Large intestine (tissue), 3 donors: Measurements from ENCODE around the gene MEGF6. TPM values are rescaled to one million over a fixed set of nuclear protein-coding genes. Genes with fewer than 3 reads are reported as not detected.

Experiments
- DNase-seq, 2 donors: peaks; one replicate each; pipeline versions ENCODE4 v3.0.0 to v3.0.0-alpha.2; 2013
- H3K27ac ChIP-seq: one replicate; pipeline ENCODE4 v1.5.1; 2013; ENCODE audit warnings: low read length
- H3K27me3 ChIP-seq: 2 replicates; pipeline ENCODE4 v1.6.1; 2013; ENCODE audit warnings: low read length; ENCODE audit not compliant: control insufficient read depth, insufficient read depth
- H3K36me3 ChIP-seq: 2 replicates; pipeline ENCODE4 v1.6.1; 2013; ENCODE audit warnings: low read length; ENCODE audit not compliant: control insufficient read depth, insufficient read depth
- H3K4me1 ChIP-seq: one replicate; pipeline ENCODE4 v1.6.1; 2013; ENCODE audit warnings: low read length; ENCODE audit not compliant: control insufficient read depth, insufficient read depth
- H3K4me3 ChIP-seq: one replicate; pipeline ENCODE4 v1.5.1; 2013; ENCODE audit warnings: low read length
- H3K9me3 ChIP-seq: one replicate; pipeline ENCODE4 v1.6.1; 2013; ENCODE audit warnings: mild to moderate bottlenecking, low read depth, low read length, moderate library complexity; ENCODE audit not compliant: control insufficient read depth
- WGBS: methylation state at CpG from one replicate; pipeline ENCODE4 v1.1.5; 2013; ENCODE audit warnings: low lambda C conversion rate; ENCODE audit not compliant: insufficient coverage; 5-methylcytosine and 5-hydroxymethylcytosine counted together
- polyA plus RNA-seq: library from polyadenylated mRNA; unstranded; fragments of 120-200 nt; gene quantifications from one replicate; pipeline ENCODE4 v1.2.1, GENCODE V29; 2013

The MEGF6 gene
- polyA plus RNA-seq, 1 donor = 13.8 TPM

DNA sequence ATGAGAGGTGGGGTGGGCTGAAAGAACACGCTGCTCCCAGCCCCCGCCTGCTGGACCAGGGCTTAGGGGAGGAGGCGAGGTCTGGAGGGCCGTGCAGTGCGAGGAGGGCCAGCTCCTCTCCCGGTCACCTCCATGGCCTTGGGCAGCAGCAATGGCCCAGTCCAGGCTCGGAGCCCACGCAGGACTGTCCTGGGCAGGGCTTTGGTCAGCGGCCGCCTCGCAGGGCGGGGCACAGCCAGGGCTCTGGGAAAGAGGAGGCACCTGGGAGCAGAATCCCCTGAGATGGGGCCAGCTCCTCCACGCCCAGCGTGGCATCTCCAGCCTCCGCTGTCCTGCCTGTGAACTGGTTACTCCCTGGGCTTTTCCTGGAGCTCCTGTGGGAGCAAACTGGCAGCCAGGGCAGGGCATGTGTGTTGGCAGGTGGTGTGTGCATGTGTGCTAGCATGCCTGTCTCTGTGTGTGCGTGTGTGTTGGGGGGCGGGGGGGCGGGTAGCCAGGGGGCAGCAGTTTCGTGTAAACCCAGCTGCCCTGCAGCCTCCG lies 129.4 kb downstream of the MEGF6 start:
- DNase-seq = no peak
- peaks cover 23% of the 10 kb centered on the region for H3K36me3 ChIP-seq
- WGBS = no CpG with 5 or more reads among the region's 20 CpGs

DNA sequence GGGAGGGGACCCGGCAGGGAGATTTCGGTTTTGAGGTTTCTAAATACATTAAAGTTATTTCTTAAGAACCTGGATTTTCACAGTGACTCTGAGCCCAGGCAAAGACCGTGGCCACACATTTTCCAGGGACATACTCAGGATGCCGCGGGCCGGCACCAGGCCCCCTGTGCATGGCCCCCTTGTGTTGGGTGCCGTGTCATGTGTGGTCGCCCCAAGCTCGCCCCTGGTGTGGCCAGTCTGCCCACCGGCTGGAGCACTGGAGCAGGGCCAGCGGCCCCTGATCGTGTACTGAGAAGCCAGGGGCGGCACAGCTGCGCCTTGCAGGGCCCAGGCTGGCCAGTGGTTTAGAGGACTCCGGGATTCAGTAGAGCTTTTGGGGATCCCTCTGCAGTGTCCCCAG lies 130.3 kb downstream of the MEGF6 start:
- DNase-seq = no peak
- Histone ChIP-seq H3K9me3 (peaks cover 4% of the 10 kb centered on the region), H3K4me3 (no peak overlapping the region), H3K4me1 (peaks cover 34% of the 10 kb centered on the region), H3K36me3 (peaks cover 30% of the 10 kb centered on the region), H3K27ac (peak overlapping the region; percentile 95), H3K27me3 (no peaks in the 10 kb centered on the region)
- WGBS = no CpG with 5 or more reads among the region's 15 CpGs

More for the DNA sequence above, 129.4 kb downstream of the MEGF6 start:
- Histone ChIP-seq H3K27ac (no peak overlapping the region), H3K9me3 (peaks cover 4% of the 10 kb centered on the region), H3K4me3 (no peak overlapping the region), H3K27me3 (no peaks in the 10 kb centered on the region), H3K4me1 (peaks cover 34% of the 10 kb centered on the region)

DNA sequence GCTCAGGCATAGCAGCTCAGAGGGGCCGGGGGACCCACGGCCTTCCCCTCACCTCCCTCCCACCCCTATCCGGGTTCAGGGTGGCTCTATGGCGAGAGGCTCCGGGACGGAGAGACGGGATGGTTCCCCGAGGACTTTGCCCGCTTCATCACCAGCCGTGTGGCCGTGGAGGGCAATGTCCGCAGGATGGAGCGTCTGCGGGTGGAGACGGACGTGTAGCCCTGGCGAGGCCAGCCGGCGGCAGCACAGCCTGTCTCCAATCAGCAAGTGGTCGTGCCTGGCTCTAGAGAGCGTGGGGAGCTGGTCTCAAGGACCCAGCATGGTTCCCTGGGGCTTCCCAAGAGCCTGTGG lies 131.0 kb downstream of the MEGF6 start:
- Histone ChIP-seq H3K4me1 (peaks cover 34% of the 10 kb centered on the region), H3K36me3 (peaks cover 34% of the 10 kb centered on the region), H3K27ac (peak overlapping the region; percentile 95), H3K4me3 (no peak overlapping the region), H3K27me3 (no peaks in the 10 kb centered on the region), H3K9me3 (peaks cover 4% of the 10 kb centered on the region)
- peak; percentile 81 to 92 for DNase-seq
- no CpG with 5 or more reads among the region's 21 CpGs for WGBS

DNA sequence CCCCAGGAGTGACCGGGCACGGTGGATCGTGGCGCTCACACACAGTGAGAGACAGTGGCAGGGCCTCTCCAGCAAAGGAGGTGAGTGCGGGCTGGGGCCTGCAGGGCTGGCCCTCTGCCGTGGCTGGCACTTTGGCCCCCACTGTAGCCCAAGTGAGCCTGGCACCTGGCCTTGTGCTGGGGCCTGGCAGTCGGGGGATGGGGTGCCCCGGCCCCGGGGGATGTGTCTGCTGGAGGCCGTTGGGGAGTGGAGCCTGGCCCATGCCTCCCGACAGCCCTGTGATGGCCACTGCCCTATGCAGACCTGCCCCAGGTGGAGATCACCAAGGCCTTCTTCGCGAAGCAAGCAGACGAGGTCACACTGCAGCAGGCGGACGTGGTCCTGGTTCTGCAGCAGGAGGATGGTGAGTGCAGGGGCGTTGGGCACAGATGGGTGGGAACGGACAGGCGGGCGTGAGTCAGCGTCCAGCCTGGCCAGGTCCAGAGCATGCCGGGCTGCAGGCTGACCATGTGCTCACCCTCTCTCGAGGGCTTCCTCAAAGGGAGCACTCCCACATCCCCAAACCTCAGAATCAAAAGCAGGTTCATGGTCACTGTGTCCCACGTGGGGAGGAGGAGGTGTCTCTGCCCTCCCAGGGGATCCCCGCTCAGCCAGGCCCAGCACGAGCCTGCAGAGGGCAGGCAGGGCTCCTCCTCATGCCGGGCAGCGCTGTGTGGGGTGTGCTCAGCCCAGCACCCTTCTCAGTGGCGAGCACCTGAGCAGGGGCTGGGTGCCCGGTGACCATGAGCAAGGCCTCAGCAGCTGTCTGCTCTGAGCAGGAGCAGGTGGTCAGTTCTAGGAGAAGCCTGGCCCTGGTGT lies 131.6 kb downstream of the MEGF6 start:
- Histone ChIP-seq H3K27ac (peak overlapping the region; percentile 95), H3K4me1 (peaks cover 34% of the 10 kb centered on the region), H3K4me3 (no peak overlapping the region), H3K27me3 (no peaks in the 10 kb centered on the region), H3K9me3 (peaks cover 4% of the 10 kb centered on the region), H3K36me3 (peaks cover 34% of the 10 kb centered on the region)
- no CpG with 5 or more reads among the region's 30 CpGs for WGBS
- no peak for DNase-seq

DNA sequence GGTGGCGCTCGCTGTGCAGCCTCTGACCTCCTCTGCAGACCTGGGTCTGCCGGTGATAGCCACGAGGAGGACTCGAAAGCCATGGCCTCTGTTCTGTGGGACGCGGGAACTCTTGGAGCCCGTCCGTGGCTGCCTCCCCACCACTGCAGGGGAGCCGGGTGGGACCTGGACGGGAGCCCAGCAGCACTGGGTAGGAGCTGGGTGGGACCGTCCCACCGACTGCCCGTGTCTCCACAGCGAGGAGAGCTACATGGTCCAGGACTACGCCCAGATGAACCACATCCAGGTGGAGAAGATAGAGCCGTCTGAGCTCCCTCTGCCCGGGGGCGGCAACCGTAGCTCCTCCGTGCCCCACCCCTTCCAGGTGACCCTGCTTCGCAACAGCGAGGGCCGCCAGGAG lies 133.1 kb downstream of the MEGF6 start:
- Histone ChIP-seq H3K27ac (no peak overlapping the region), H3K4me3 (no peak overlapping the region), H3K36me3 (peaks cover 46% of the 10 kb centered on the region), H3K27me3 (no peaks in the 10 kb centered on the region), H3K9me3 (peaks cover 4% of the 10 kb centered on the region), H3K4me1 (peaks cover 27% of the 10 kb centered on the region)
- no peak for DNase-seq
- no CpG with 5 or more reads among the region's 24 CpGs for WGBS

DNA sequence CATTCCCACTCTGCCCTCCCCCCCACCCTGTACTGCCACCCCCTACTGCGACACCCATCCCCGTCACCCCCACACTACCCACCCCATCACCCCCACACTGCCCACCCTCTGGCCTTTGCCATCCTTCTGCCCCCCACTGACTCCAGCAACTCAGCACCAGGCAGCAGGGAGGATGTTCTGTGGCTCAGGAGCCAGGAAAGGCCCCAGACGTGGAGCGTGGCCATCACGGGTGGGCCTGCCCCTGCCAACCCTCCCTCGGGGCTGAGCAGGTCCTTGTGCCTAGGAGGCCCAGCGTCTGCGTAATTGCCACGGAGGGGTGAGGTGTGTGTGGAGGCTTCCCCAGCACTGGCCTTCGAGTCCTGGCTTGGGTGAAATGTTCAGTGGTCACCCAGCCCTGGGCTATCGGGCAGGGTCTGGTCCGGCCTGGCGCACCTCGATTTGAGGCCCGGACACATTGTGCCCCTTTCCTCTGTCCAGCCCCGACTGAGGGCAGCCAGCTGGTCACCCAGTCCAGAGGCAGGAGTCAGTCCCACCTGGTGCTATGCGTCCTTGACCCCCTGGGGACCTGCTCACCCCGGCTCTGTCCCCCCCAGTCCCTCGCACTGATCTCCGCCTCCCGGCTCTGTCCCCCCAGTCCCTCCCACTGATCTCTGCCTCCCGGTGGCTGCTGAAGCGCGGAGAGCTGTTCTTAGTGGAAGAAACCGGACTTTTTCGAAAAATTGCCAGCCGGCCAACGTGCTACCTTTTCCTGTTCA lies 133.9 kb downstream of the MEGF6 start:
- Histone ChIP-seq H3K36me3 (peaks cover 49% of the 10 kb centered on the region), H3K27ac (no peak overlapping the region), H3K9me3 (peaks cover 4% of the 10 kb centered on the region), H3K27me3 (no peaks in the 10 kb centered on the region), H3K4me3 (no peak overlapping the region), H3K4me1 (peaks cover 20% of the 10 kb centered on the region)
- no CpG with 5 or more reads among the region's 28 CpGs for whole genome bisulfite sequencing
- DNase-seq = no peak

DNA sequence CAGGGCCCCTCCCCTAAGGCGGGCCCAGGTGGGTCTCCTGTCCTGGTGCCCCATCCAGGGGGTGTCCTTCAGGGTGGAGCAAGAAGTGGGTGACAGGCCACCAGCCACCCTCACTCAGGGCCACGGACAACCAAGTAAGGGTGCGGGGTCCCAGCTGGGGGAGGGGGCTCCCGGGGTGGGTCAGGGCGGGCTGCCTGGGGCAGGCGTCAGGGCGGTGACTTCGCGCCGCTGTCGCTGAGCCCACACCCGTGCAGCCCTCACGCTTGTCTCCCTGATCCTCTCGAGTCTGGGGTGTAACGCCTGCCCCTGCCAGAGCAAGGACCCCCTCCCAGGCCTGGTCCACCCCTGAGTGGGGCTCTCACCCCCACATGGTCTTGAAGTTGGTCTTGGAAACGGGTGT lies 134.6 kb downstream of the MEGF6 start:
- Histone ChIP-seq H3K9me3 (peaks cover 4% of the 10 kb centered on the region), H3K4me3 (no peak overlapping the region), H3K4me1 (peaks cover 18% of the 10 kb centered on the region), H3K27me3 (no peaks in the 10 kb centered on the region), H3K36me3 (peaks cover 54% of the 10 kb centered on the region), H3K27ac (no peak overlapping the region)
- DNase-seq = no peak
- no CpG with 5 or more reads among the region's 16 CpGs for WGBS

DNA sequence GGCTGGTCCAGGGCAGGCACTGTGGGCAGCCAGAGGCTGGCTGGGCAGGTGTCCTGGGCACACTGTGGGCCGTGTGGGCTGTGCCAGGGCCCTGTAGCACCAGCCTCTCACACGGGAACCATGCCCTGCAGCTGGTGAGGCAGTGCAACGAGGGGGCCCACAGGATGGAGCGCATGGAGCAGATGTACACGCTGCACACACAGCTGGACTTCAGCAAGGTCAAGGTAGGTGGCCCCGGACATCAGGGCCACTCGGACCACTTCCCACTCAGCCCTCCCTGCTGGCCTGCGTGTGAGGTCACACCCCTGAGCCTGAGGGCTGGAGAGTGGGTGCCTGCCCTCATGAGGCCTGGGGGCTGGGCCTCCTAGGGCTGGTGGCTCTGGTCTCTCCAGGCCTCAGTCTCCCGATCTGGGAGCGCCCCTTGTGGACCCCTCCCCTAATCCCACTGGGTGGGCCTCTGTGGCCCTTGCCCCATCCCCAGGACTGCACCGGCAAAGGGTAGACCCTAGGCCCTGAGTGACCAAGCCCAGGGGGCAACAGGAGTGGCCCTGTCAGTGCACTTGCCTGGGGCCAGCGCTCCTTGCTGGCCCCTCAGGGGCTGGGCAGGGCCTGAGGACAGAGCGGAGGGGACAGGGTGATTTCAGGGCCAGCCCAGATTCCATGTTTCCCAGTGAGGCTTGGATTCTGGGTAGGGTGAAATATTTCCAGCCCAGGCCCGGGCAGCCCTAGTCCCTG lies 135.3 kb downstream of the MEGF6 start:
- WGBS = no CpG with 5 or more reads among the region's 14 CpGs
- Histone ChIP-seq H3K4me1 (peaks cover 19% of the 10 kb centered on the region), H3K27ac (no peak overlapping the region), H3K27me3 (no peaks in the 10 kb centered on the region), H3K36me3 (peaks cover 54% of the 10 kb centered on the region), H3K9me3 (peaks cover 4% of the 10 kb centered on the region), H3K4me3 (no peak overlapping the region)
- DNase-seq = no peak

DNA sequence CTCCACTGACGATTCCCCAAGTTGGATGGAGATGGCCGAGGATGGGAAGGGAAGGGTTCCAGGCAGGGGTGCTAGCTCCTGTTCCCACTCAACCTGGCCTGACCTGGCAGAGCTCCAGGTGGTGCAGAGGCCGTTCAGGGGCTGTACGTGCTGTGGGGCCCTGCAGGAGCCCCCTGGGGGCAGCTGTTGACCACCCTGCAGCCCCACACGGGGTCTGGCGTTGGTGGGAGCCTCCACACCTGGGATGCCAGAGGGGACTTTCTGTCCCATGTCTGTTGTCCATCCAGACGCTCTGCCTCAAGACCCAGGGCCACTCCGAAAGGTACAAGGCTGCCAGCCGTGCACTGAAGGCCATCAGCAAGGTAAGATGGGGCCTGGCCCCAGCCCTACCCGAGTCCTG lies 136.9 kb downstream of the MEGF6 start:
- H3K27me3 ChIP-seq = no peaks in the 10 kb centered on the region
- H3K36me3 ChIP-seq = peaks cover 53% of the 10 kb centered on the region
- H3K4me1 ChIP-seq = peaks cover 12% of the 10 kb centered on the region
- no CpG with 5 or more reads among the region's 10 CpGs for WGBS
- H3K4me3 ChIP-seq = no peak overlapping the region
- DNase-seq = no peak
- peaks cover 2% of the 10 kb centered on the region for H3K9me3 ChIP-seq
- no peak overlapping the region for H3K27ac ChIP-seq

DNA sequence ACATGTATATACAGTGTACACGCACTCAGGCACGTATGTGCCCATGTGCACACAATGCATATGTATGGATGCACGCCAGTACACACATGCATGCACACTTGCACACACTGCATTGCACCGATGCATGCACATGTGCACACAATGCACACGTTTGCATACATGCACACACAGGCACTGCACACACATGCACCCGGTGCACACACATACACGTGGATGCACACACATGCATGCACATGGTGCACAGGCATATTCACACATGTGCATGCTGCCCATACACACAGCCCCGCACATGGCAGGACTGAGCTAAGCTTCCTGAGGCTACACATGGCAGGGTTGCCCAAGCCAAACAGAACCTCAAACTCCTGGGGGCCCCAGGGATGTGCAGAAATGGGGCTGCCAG lies 137.3 kb downstream of the MEGF6 start:
- H3K9me3 ChIP-seq = no peaks in the 10 kb centered on the region
- H3K36me3 ChIP-seq = peaks cover 53% of the 10 kb centered on the region
- DNase-seq = no peak
- H3K4me1 ChIP-seq = peaks cover 12% of the 10 kb centered on the region
- no CpG with 5 or more reads among the region's 8 CpGs for WGBS
- no peak overlapping the region for H3K4me3 ChIP-seq
- no peaks in the 10 kb centered on the region for H3K27me3 ChIP-seq
- H3K27ac ChIP-seq = no peak overlapping the region
